ENCODE results near the gene KIF1B. TPM values are rescaled to one million over a fixed set of nuclear protein-coding genes. Genes with fewer than 3 reads are reported as not detected.

The KIF1B gene
- total and polyA plus RNA-seq, 2 experiments from 2014 or later: 21.5 to 68.4 TPM

DNA sequence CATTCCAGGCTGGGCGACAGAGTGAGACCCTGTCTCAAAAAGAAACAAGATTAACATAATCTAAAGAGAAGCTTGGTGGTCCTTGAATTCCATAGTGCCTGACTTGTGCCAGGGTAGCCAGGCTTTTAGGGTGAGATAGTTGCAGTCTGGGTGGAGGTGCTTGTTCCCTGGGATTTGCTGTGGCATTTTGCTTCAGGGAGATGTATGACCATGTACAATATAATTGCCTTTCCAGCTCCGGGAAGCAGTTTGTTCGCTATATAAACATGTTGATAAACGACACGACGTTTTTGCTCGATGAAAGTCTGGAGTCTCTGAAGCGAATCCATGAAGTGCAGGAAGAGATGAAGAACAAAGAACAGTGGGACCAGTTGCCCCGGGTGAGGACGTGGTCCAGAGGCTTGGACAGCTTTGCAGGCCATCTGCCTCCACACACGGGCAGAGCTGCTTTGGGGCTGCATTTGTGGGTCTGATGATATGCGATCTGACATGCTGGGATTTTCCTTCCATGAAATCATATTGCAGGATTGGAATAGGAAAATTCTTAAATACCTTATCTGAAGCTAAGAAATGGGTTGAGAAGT is 49.4 kb upstream of the KIF1B start:
- Histone ChIP-seq H3K4me2 (no peak overlapping the region), H3K9me2 (ENCODE audit: insufficient read depth) (no peaks in the 10 kb centered on the region), H3F3A (replicated peaks; ENCODE audit: low read depth) (no peaks in the 10 kb centered on the region; the same call in 1 of the 2 replicates), H3K36me3 (ENCODE audit: insufficient read depth) (peaks cover 12% of the 10 kb centered on the region; the same call in 1 of the 2 replicates), H2AFZ (no peak overlapping the region), H3K4me1 (ENCODE audit: insufficient read depth) (no peaks in the 10 kb centered on the region), H3K79me2 (replicated peaks; ENCODE audit: insufficient read depth) (no peaks in the 10 kb centered on the region), H3K27ac (ENCODE audit: low read depth) (no peak overlapping the region; the same call in 1 of the 2 replicates), H4K20me1 (replicated peaks; ENCODE audit: insufficient read depth) (peaks cover under 1% of the 10 kb centered on the region), H3K27me3 (ENCODE audit: insufficient read depth) (no peaks in the 10 kb centered on the region), H3K4me3 (no peak overlapping the region)
- Mint-ChIP-seq H3K9me3 (no peaks in the 10 kb centered on the region), H3K4me1 (no peaks in the 10 kb centered on the region), H3K36me3 (ENCODE audit: low read depth) (peaks cover 37% of the 10 kb centered on the region), H3K4me3 (no peak overlapping the region), H3K27ac (peak overlapping the region; percentile 10; the same call in 1 of the 2 replicates), H3K27me3 (ENCODE audit: insufficient read depth, low read depth, poor library complexity) (peaks cover 7% of the 10 kb centered on the region)
- no peak for ATAC-seq
- no peak for DNase-seq (ENCODE audit: low spot score)
- TF ChIP-seq JUNB (IDR thresholded peaks at IDR 0.05; ENCODE audit: unreplicated experiment) (no peak), EZH2 (IDR thresholded peaks at IDR 0.05; ENCODE audit: low read depth, unreplicated experiment) (no peak), EZH2phosphoT487 (IDR thresholded peaks at IDR 0.05; ENCODE audit: unreplicated experiment) (no peak), STAT1 (IDR thresholded peaks at IDR 0.05; ENCODE audit: unreplicated experiment) (no peak), CREB1 (CRISPR knock-in tag; IDR thresholded peaks at IDR 0.05; ENCODE audit: low read depth) (no peak), CTCF (conservative IDR thresholded peaks at IDR 0.05; ENCODE audit: low read depth in 2 of 2) (no peak), ZNF331 (CRISPR knock-in tag; IDR thresholded peaks at IDR 0.05; ENCODE audit: low read depth) (no peak)
- TF ChIP-seq, protein P1, sequence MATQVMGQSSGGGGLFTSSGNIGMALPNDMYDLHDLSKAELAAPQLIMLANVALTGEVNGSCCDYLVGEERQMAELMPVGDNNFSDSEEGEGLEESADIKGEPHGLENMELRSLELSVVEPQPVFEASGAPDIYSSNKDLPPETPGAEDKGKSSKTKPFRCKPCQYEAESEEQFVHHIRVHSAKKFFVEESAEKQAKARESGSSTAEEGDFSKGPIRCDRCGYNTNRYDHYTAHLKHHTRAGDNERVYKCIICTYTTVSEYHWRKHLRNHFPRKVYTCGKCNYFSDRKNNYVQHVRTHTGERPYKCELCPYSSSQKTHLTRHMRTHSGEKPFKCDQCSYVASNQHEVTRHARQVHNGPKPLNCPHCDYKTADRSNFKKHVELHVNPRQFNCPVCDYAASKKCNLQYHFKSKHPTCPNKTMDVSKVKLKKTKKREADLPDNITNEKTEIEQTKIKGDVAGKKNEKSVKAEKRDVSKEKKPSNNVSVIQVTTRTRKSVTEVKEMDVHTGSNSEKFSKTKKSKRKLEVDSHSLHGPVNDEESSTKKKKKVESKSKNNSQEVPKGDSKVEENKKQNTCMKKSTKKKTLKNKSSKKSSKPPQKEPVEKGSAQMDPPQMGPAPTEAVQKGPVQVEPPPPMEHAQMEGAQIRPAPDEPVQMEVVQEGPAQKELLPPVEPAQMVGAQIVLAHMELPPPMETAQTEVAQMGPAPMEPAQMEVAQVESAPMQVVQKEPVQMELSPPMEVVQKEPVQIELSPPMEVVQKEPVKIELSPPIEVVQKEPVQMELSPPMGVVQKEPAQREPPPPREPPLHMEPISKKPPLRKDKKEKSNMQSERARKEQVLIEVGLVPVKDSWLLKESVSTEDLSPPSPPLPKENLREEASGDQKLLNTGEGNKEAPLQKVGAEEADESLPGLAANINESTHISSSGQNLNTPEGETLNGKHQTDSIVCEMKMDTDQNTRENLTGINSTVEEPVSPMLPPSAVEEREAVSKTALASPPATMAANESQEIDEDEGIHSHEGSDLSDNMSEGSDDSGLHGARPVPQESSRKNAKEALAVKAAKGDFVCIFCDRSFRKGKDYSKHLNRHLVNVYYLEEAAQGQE (IDR thresholded peaks at IDR 0.05; ENCODE audit: unreplicated experiment): no peak
- TF ChIP-seq, protein P2, sequence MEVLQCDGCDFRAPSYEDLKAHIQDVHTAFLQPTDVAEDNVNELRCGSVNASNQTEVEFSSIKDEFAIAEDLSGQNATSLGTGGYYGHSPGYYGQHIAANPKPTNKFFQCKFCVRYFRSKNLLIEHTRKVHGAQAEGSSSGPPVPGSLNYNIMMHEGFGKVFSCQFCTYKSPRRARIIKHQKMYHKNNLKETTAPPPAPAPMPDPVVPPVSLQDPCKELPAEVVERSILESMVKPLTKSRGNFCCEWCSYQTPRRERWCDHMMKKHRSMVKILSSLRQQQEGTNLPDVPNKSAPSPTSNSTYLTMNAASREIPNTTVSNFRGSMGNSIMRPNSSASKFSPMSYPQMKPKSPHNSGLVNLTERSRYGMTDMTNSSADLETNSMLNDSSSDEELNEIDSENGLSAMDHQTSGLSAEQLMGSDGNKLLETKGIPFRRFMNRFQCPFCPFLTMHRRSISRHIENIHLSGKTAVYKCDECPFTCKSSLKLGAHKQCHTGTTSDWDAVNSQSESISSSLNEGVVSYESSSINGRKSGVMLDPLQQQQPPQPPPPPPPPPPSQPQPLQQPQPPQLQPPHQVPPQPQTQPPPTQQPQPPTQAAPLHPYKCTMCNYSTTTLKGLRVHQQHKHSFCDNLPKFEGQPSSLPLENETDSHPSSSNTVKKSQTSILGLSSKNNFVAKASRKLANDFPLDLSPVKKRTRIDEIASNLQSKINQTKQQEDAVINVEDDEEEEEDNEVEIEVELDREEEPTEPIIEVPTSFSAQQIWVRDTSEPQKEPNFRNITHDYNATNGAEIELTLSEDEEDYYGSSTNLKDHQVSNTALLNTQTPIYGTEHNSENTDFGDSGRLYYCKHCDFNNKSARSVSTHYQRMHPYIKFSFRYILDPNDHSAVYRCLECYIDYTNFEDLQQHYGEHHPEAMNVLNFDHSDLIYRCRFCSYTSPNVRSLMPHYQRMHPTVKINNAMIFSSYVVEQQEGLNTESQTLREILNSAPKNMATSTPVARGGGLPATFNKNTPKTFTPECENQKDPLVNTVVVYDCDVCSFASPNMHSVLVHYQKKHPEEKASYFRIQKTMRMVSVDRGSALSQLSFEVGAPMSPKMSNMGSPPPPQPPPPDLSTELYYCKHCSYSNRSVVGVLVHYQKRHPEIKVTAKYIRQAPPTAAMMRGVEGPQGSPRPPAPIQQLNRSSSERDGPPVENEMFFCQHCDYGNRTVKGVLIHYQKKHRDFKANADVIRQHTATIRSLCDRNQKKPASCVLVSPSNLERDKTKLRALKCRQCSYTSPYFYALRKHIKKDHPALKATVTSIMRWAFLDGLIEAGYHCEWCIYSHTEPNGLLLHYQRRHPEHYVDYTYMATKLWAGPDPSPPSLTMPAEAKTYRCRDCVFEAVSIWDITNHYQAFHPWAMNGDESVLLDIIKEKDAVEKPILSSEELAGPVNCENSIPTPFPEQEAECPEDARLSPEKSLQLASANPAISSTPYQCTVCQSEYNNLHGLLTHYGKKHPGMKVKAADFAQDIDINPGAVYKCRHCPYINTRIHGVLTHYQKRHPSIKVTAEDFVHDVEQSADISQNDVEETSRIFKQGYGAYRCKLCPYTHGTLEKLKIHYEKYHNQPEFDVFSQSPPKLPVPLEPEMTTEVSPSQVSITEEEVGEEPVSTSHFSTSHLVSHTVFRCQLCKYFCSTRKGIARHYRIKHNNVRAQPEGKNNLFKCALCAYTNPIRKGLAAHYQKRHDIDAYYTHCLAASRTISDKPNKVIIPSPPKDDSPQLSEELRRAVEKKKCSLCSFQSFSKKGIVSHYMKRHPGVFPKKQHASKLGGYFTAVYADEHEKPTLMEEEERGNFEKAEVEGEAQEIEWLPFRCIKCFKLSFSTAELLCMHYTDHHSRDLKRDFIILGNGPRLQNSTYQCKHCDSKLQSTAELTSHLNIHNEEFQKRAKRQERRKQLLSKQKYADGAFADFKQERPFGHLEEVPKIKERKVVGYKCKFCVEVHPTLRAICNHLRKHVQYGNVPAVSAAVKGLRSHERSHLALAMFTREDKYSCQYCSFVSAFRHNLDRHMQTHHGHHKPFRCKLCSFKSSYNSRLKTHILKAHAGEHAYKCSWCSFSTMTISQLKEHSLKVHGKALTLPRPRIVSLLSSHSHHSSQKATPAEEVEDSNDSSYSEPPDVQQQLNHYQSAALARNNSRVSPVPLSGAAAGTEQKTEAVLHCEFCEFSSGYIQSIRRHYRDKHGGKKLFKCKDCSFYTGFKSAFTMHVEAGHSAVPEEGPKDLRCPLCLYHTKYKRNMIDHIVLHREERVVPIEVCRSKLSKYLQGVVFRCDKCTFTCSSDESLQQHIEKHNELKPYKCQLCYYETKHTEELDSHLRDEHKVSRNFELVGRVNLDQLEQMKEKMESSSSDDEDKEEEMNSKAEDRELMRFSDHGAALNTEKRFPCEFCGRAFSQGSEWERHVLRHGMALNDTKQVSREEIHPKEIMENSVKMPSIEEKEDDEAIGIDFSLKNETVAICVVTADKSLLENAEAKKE (CRISPR knock-in tag; IDR thresholded peaks at IDR 0.05): no peak
